MM.1S (cell line): ENCODE measurements around the gene PSMD3.

Source experiments
- CTCF ChIP-seq: fragments of 300-600 bp; sonication (generic); IDR thresholded peaks from 2 replicates; pipeline ENCODE4 v1.5.1; 2016; ENCODE audit warnings: antibody characterized with exemption, low read length, mixed read lengths
- EZH2 ChIP-seq: fragments of 300-600 bp; sonication (generic); optimal IDR thresholded peaks from 2 replicates; pipeline ENCODE3; 2017; ENCODE audit warnings: low read depth, mild to moderate bottlenecking, antibody characterized with exemption, low read length, mixed read lengths
- EZH2phosphoT487 ChIP-seq: fragments of 300-600 bp; sonication (generic); IDR thresholded peaks from 2 replicates; pipeline ENCODE4 v1.6.1; 2018; ENCODE audit warnings: antibody characterized with exemption, low read length

GRCh38 chr17:40025559-40025958, 45.0 kb downstream of the PSMD3 start:
- no peak for TF ChIP-seq CTCF
- no peak for TF ChIP-seq EZH2
- no peak for TF ChIP-seq EZH2phosphoT487
